Measurements from ENCODE around the gene SCMH1.

The SCMH1 gene

DNA sequence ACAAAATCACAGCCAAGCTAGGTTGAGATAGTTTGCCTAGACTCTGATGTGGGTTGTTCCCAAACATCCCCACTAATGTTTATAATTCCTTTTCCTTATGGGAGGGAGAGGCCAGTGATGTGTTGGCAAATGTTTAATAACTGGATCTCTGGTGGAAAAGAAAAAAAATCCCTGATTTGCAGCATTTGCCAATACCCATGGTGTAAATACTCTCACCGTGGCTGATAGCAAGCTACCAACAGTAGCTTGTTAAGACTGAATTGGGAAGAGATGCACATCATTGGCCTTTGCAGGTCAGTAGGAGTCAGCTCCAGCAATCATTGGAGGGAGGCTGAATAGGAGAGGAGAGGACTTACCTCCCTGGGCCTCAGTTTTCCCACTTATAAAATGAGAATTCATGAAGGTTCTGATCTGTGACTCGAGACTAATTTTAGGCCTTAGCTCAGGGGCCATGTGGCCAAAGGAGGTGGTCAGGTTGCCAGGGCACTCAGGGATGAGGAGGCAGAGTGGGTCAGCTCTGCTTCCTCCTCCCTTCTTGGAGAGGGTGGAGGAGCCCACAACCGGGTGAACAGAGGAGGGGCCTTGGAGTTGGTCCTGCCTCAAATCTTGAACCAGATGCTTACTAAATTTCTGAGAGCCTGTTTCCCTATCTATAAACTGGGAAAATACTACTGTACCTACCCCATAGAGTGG lies 20.0 kb upstream of the SCMH1 start:
- Histone ChIP-seq H2AFZ (ENCODE audit: low read depth, low read length) (no peak overlapping the region), H2BK120ac (ENCODE audit: low read depth, low read length) (no peak overlapping the region), H3K14ac (ENCODE audit: low read length in 2 of 2) (no peak overlapping the region), H4K8ac (ENCODE audit: low read length) (no peak overlapping the region), H3K79me1 (replicated peaks; ENCODE audit: low read length, poor library complexity, severe bottlenecking) (peaks cover 18% of the 10 kb centered on the region), H2AK5ac (ENCODE audit: low read length, severe bottlenecking) (no peak overlapping the region), H2BK5ac (ENCODE audit: low read depth, low read length, poor library complexity, severe bottlenecking) (no peak overlapping the region), H3K36me3 (ENCODE audit: control insufficient read depth in 1 of 2, insufficient read depth in 2 of 2, low read depth in 1 of 2, low read length in 2 of 2) (no peaks in the 10 kb centered on the region), H2BK15ac (ENCODE audit: low read depth, poor library complexity, severe bottlenecking) (no peak overlapping the region), H3K4me3 (ENCODE audit: insufficient read depth in 1 of 2, low read depth in 1 of 2, low read length in 2 of 2) (no peak overlapping the region), H3K9ac (ENCODE audit: low read length) (no peak overlapping the region), H3K4me2 (ENCODE audit: low read length, poor library complexity, severe bottlenecking) (no peak overlapping the region), H3K23ac (ENCODE audit: low read length in 2 of 2) (no peak overlapping the region), H2BK12ac (ENCODE audit: low read length in 2 of 2) (no peak overlapping the region), H3K4me1 (ENCODE audit: control insufficient read depth, insufficient read depth, low read depth, low read length) (peaks cover 2% of the 10 kb centered on the region), H3K27ac (ENCODE audit: low read length, poor library complexity, severe bottlenecking) (no peak overlapping the region), H3K4ac (ENCODE audit: low read depth in 1 of 2, low read length in 2 of 2) (no peak overlapping the region), H3K18ac (ENCODE audit: low read depth in 1 of 2, low read length in 2 of 2) (no peak overlapping the region), H3K27me3 (ENCODE audit: control insufficient read depth in 1 of 2, insufficient read depth in 1 of 2, low read length in 2 of 2) (peaks cover 0 to 7% of the 10 kb centered on the region in 2 experiments), H3K9me3 (ENCODE audit: control insufficient read depth, low read length) (no peaks in the 10 kb centered on the region), H4K91ac (ENCODE audit: low read length) (no peak overlapping the region)
- no peak for DNase-seq
- WGBS = 88% methylated on average over 2 of the region's 3 CpGs

- Histone ChIP-seq H2BK5ac (ENCODE audit: low read depth, low read length, poor library complexity, severe bottlenecking) (no peak overlapping the region), H3K36me3 (ENCODE audit: control insufficient read depth in 1 of 2, insufficient read depth in 2 of 2, low read depth in 1 of 2, low read length in 2 of 2) (no peaks in the 10 kb centered on the region), H3K4ac (ENCODE audit: low read depth in 1 of 2, low read length in 2 of 2) (no peak overlapping the region), H3K79me1 (replicated peaks; ENCODE audit: low read length, poor library complexity, severe bottlenecking) (peaks cover 22% of the 10 kb centered on the region), H4K8ac (ENCODE audit: low read length) (no peak overlapping the region), H3K23ac (ENCODE audit: low read length in 2 of 2) (no peak overlapping the region), H3K9ac (ENCODE audit: low read length) (no peak overlapping the region), H3K18ac (ENCODE audit: low read depth in 1 of 2, low read length in 2 of 2) (no peak overlapping the region), H3K4me1 (ENCODE audit: control insufficient read depth, insufficient read depth, low read depth, low read length) (peaks cover 2% of the 10 kb centered on the region), H2BK120ac (ENCODE audit: low read depth, low read length) (no peak overlapping the region), H2BK12ac (ENCODE audit: low read length in 2 of 2) (no peak overlapping the region), H2AFZ (ENCODE audit: low read depth, low read length) (no peak overlapping the region), H3K4me2 (ENCODE audit: low read length, poor library complexity, severe bottlenecking) (no peak overlapping the region), H3K27me3 (ENCODE audit: control insufficient read depth in 1 of 2, insufficient read depth in 1 of 2, low read length in 2 of 2) (peaks cover 0 to 9% of the 10 kb centered on the region in 2 experiments), H3K9me3 (ENCODE audit: control insufficient read depth, low read length) (no peaks in the 10 kb centered on the region), H2BK15ac (ENCODE audit: low read depth, poor library complexity, severe bottlenecking) (no peak overlapping the region), H3K27ac (ENCODE audit: low read length, poor library complexity, severe bottlenecking) (no peak overlapping the region), H4K91ac (ENCODE audit: low read length) (no peak overlapping the region), H3K14ac (ENCODE audit: low read length in 2 of 2) (no peak overlapping the region), H3K4me3 (ENCODE audit: insufficient read depth in 1 of 2, low read depth in 1 of 2, low read length in 2 of 2) (no peak overlapping the region), H2AK5ac (ENCODE audit: low read length, severe bottlenecking) (no peak overlapping the region)
- no peak for DNase-seq
- 94% methylated on average over 2 of the region's 2 CpGs for WGBS
Observed at GRCh38 chr1:41260768-41261167, 18.7 kb upstream of the SCMH1 start.

DNA sequence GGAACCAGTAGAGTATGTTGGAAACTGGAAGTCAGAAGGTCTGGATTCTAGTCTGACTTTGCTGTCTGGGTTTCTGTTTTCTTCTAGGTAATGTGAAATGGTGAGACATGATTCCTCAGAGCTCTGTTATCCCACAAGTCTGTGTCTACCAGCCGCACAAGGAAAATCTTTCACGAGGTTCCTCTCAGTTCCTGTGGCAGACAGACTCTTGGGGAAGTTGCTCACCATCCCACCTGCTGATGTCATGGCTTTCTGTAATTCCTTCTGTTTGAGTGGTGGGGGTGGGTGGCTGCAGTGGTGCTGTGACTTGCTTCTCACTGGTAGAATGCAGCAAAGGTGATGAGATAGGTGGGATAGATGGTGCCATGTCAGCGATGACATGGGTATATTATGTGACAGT lies 17.1 kb upstream of the SCMH1 start:
- Histone ChIP-seq H3K4me2 (ENCODE audit: low read length, poor library complexity, severe bottlenecking) (no peak overlapping the region), H3K14ac (ENCODE audit: low read length in 2 of 2) (no peak overlapping the region), H3K36me3 (ENCODE audit: control insufficient read depth in 1 of 2, insufficient read depth in 2 of 2, low read depth in 1 of 2, low read length in 2 of 2) (no peaks in the 10 kb centered on the region), H3K27me3 (ENCODE audit: control insufficient read depth in 1 of 2, insufficient read depth in 1 of 2, low read length in 2 of 2) (peaks cover 0 to 5% of the 10 kb centered on the region in 2 experiments), H3K79me1 (replicated peaks; ENCODE audit: low read length, poor library complexity, severe bottlenecking) (peaks cover 21% of the 10 kb centered on the region), H3K27ac (ENCODE audit: low read length, poor library complexity, severe bottlenecking) (no peak overlapping the region), H3K9me3 (ENCODE audit: control insufficient read depth, low read length) (peaks cover 6% of the 10 kb centered on the region), H2BK5ac (ENCODE audit: low read depth, low read length, poor library complexity, severe bottlenecking) (no peak overlapping the region), H4K91ac (ENCODE audit: low read length) (no peak overlapping the region), H2BK15ac (ENCODE audit: low read depth, poor library complexity, severe bottlenecking) (no peak overlapping the region), H2BK12ac (ENCODE audit: low read length in 2 of 2) (no peak overlapping the region), H2AFZ (ENCODE audit: low read depth, low read length) (no peak overlapping the region), H3K23ac (ENCODE audit: low read length in 2 of 2) (no peak overlapping the region), H2AK5ac (ENCODE audit: low read length, severe bottlenecking) (no peak overlapping the region), H3K9ac (ENCODE audit: low read length) (no peak overlapping the region), H4K8ac (ENCODE audit: low read length) (no peak overlapping the region), H3K4ac (ENCODE audit: low read depth in 1 of 2, low read length in 2 of 2) (no peak overlapping the region), H3K4me1 (ENCODE audit: control insufficient read depth, insufficient read depth, low read depth, low read length) (peaks cover 2% of the 10 kb centered on the region), H3K4me3 (ENCODE audit: insufficient read depth in 1 of 2, low read depth in 1 of 2, low read length in 2 of 2) (no peak overlapping the region), H3K18ac (ENCODE audit: low read depth in 1 of 2, low read length in 2 of 2) (no peak overlapping the region), H2BK120ac (ENCODE audit: low read depth, low read length) (no peak overlapping the region)
- DNase-seq = no peak
- 97% methylated on average over 3 of the region's 3 CpGs for WGBS

DNA sequence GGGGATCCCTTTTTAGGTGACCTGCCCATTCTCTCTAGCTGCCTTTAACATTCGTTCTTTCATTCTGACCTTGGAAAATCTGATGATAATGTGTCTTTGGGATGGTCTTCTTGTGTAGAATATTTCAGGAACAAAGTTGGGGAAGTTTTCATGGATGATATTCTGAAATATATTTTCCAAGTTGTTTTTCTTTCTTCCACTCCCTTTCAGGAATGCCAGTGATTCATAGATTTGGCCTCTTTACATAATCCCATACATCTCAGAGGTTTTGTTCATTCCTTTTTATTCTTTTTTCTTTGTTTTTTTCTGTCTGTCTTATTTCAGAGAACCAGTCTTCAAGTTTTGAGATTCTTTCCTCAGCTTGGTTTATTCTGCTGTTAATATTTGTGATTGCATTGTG lies 13.9 kb upstream of the SCMH1 start:
- WGBS = 100% methylated on average over 1 of the region's 1 CpG
- no peak overlapping the region for H4K91ac ChIP-seq (ENCODE audit: low read length)
- H2BK120ac ChIP-seq (ENCODE audit: low read depth, low read length) = no peak overlapping the region
- H2BK5ac ChIP-seq (ENCODE audit: low read depth, low read length, poor library complexity, severe bottlenecking) = no peak overlapping the region
- H3K27ac ChIP-seq (ENCODE audit: low read length, poor library complexity, severe bottlenecking) = no peak overlapping the region
- H3K9ac ChIP-seq (ENCODE audit: low read length) = no peak overlapping the region
- H3K23ac ChIP-seq (ENCODE audit: low read length in 2 of 2) = no peak overlapping the region
- H3K4ac ChIP-seq (ENCODE audit: low read depth in 1 of 2, low read length in 2 of 2) = no peak overlapping the region
- H2BK15ac ChIP-seq (ENCODE audit: low read depth, poor library complexity, severe bottlenecking) = no peak overlapping the region
- no peak overlapping the region for H2BK12ac ChIP-seq (ENCODE audit: low read length in 2 of 2)
- H3K14ac ChIP-seq (ENCODE audit: low read length in 2 of 2) = no peak overlapping the region
- no peak overlapping the region for H3K18ac ChIP-seq (ENCODE audit: low read depth in 1 of 2, low read length in 2 of 2)
- peaks cover 0 to 5% of the 10 kb centered on the region in 2 experiments for H3K27me3 ChIP-seq (ENCODE audit: control insufficient read depth in 1 of 2, insufficient read depth in 1 of 2, low read length in 2 of 2)
- no peak overlapping the region for H4K8ac ChIP-seq (ENCODE audit: low read length)
- H3K4me2 ChIP-seq (ENCODE audit: low read length, poor library complexity, severe bottlenecking) = no peak overlapping the region
- H2AFZ ChIP-seq (ENCODE audit: low read depth, low read length) = no peak overlapping the region
- H3K79me1 ChIP-seq (replicated peaks; ENCODE audit: low read length, poor library complexity, severe bottlenecking) = peaks cover 21% of the 10 kb centered on the region
- DNase-seq = no peak
- H3K4me1 ChIP-seq (ENCODE audit: control insufficient read depth, insufficient read depth, low read depth, low read length) = peaks cover 2% of the 10 kb centered on the region
- no peak overlapping the region for H2AK5ac ChIP-seq (ENCODE audit: low read length, severe bottlenecking)
- H3K36me3 ChIP-seq (ENCODE audit: control insufficient read depth in 1 of 2, insufficient read depth in 2 of 2, low read depth in 1 of 2, low read length in 2 of 2) = no peaks in the 10 kb centered on the region
- no peak overlapping the region for H3K4me3 ChIP-seq (ENCODE audit: insufficient read depth in 1 of 2, low read depth in 1 of 2, low read length in 2 of 2)
- H3K9me3 ChIP-seq (ENCODE audit: control insufficient read depth, low read length) = peaks cover 10% of the 10 kb centered on the region
